ENCODE data around the gene IBA57.
A peak's percentile ranks its signal among the peaks of the same experiment; 100 is the strongest.

The IBA57 gene

DNA sequence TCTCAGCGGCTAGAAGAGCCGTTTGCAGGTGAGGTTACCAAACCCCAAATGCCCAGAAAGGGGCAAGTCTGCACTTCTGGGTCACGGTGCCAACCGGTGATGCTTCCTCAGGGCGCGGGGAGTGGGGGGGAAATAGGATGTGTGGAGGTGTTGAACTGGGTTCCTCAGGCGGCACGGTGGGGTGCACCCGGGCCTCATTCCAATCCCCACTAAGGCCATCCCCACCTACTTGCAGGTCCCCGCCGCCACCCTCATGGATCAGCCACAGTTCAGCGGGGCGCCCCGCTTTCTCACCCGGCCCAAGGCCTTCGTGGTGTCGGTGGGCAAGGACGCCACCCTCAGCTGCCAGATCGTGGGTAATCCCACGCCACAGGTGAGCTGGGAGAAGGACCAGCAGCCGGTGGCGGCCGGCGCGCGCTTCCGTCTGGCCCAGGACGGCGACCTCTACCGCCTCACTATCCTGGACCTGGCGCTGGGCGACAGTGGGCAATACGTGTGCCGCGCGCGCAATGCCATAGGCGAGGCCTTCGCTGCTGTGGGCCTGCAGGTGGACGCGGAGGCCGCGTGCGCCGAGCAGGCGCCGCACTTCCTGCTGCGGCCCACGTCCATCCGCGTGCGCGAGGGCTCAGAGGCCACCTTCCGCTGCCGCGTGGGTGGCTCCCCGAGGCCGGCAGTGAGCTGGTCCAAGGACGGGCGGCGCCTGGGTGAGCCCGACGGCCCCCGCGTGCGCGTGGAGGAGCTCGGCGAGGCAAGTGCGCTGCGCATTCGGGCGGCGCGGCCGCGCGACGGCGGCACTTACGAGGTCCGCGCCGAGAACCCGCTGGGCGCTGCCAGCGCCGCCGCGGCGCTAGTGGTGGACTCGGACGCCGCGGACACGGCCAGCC, 46.2 kb downstream of the IBA57 start:
- no peak overlapping the region for H3K27ac ChIP-seq
- TF ChIP-seq, protein P1, sequence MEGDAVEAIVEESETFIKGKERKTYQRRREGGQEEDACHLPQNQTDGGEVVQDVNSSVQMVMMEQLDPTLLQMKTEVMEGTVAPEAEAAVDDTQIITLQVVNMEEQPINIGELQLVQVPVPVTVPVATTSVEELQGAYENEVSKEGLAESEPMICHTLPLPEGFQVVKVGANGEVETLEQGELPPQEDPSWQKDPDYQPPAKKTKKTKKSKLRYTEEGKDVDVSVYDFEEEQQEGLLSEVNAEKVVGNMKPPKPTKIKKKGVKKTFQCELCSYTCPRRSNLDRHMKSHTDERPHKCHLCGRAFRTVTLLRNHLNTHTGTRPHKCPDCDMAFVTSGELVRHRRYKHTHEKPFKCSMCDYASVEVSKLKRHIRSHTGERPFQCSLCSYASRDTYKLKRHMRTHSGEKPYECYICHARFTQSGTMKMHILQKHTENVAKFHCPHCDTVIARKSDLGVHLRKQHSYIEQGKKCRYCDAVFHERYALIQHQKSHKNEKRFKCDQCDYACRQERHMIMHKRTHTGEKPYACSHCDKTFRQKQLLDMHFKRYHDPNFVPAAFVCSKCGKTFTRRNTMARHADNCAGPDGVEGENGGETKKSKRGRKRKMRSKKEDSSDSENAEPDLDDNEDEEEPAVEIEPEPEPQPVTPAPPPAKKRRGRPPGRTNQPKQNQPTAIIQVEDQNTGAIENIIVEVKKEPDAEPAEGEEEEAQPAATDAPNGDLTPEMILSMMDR (conservative IDR thresholded peaks at IDR 0.05): no peak

DNA sequence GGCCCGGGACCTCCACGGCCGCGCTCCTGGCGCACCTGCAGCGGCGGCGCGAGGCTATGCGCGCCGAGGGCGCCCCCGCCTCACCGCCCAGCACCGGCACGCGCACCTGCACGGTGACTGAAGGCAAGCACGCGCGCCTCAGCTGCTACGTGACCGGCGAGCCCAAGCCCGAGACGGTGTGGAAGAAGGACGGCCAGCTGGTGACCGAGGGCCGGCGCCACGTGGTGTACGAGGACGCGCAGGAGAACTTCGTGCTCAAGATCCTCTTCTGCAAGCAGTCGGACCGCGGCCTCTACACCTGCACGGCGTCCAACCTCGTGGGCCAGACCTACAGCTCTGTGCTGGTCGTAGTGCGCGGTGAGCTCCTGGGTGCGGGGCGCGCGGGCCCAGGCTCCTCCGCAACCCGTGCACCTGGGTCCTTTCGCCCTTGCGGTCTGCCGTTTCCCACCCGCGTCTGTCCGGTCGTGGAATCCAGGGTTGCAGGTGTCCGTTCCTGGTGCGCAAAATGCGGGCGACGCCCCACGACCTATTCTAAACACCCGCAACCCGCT, 46.9 kb downstream of the IBA57 start:
- H3K27ac ChIP-seq: no peak overlapping the region

DNA sequence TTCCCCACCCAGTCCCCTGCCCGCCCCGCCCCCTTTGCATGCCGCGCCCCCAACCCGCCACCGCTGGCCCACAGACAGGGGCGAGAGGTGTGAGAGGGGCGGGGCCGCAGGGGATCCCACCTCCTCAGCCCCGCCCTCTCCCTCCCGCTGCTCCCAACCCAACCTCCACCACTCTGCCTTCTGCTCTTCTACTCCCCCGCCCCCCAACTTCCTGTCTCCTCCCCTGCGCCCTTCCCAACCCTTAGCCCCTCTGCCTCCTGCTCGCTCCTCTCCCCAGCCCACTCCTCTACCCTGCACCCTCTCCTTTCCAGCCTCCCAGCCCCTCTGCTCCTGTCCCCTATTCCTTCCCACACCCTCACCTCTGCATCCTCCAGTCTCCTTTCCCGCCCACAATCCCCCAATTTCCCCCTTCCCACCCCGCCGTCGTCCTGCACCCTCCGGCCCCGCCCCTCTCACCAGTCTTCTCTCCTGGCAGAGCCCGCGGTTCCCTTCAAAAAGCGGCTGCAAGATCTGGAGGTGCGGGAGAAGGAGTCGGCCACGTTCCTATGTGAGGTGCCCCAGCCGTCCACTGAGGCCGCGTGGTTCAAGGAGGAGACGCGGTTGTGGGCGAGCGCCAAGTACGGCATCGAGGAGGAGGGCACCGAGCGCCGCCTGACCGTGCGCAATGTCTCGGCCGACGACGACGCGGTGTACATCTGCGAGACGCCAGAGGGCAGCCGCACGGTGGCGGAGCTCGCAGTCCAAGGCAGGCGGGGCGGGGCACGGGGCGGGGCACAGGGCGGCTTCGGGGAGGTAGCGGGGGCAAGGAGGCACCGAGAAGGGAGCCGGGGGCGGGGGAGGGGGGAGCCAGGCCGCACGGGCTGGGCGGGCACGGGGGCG, 47.6 kb downstream of the IBA57 start:
- H3K27ac ChIP-seq: peak overlapping the region; percentile 36
- TF ChIP-seq, protein P1 (conservative IDR thresholded peaks at IDR 0.05): peak; percentile 55

More for the DNA sequence above, 46.9 kb downstream of the IBA57 start:
- TF ChIP-seq, protein P1 (conservative IDR thresholded peaks at IDR 0.05): no peak

DNA sequence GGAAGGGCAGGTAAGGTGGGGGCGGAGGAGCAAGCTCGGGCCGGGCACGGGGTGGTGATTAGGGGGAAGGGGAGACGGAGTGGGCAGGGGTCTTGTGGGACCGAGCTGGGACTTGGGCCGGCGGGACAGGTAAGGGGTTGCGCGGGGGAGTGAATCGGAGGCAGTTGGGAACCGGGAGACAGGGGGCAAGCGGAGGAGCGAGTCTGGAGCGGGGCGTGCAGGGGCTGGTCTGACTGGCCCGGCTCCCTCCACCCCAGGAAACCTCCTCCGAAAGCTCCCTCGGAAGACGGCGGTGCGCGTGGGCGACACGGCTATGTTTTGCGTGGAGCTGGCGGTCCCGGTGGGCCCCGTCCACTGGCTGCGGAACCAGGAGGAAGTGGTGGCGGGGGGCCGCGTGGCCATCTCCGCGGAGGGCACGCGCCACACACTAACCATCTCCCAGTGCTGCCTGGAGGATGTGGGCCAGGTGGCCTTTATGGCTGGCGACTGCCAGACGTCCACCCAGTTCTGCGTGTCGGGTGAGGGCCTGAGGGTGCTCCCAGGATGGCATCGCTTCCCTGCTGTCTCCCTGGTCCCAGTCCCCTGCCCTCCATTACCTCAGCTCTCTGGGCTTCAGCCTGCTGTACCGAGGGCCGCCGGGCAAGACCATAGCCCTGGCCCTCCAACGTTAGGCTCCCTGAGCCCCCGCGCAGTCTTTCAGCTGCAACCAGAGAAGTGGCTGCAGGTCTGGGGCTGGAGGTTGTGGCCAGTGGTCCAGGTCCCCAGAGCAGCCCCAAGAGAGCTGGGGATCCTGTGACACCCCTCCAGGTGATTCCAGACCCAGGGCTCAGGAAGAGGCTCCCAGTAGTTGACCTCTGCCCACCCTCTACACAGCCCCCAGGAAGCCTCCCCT, 48.6 kb downstream of the IBA57 start:
- no peak overlapping the region; the same call in 1 of the 2 replicates for H3K27ac ChIP-seq
- TF ChIP-seq, protein P1 (conservative IDR thresholded peaks at IDR 0.05): no peak

DNA sequence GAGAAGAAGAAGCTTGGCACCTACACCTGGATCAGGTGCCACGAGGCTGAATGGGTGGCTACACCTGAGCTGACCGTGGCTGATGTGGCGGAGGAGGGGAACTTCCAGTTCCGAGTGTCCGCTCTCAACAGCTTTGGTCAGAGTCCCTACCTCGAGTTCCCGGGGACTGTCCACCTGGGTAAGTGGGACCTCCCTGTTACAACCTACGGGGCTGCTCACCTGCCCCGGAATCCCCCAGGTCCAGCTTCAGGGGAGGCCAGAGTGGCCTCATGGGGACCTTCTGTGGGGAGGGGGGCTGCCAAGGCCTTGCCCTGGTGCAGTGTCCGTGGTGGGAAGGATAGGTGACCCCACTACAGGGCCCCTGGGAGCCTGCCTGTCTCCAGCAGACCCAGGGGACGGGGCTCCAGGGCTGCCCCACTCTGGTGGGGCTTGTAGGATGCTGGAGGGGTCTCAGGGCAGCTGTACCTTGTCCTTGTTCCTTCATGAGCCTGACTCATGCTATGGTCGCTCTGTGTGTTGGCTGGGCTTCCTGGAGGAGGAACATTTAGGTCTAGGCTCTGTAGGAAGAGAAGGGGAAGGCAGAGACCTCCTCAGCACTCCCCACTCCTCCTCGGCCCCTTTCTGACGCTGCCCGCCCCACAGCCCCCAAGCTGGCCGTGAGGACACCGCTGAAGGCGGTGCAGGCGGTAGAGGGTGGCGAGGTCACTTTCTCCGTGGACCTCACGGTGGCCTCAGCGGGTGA, 49.5 kb downstream of the IBA57 start:
- TF ChIP-seq, protein P1 (conservative IDR thresholded peaks at IDR 0.05): no peak
- no peak overlapping the region for H3K27ac ChIP-seq

DNA sequence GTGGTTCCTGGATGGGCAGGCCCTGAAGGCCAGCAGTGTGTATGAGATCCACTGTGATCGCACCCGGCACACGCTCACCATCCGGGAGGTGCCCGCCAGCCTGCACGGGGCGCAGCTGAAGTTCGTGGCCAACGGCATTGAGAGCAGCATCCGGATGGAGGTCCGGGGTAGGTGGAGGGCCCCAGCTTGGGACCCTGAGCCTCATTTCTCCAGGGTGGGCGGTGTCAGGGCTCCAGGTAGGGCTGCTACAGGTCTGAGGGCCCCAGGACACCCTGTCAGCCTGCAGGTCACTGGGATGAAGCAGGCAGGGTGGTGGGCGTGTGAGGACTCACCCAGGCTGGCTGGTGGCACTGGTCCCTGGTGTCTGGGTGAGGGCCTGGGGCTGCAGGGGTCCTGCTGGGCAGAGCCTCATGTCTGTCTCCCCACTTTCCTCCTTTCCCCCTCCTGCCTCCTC, 50.1 kb downstream of the IBA57 start:
- TF ChIP-seq, protein P1 (conservative IDR thresholded peaks at IDR 0.05): no peak
- no peak overlapping the region for H3K27ac ChIP-seq
